WTC11 (cell line): ENCODE measurements around the gene GPR15LG. TPM values are rescaled to one million over a fixed set of nuclear protein-coding genes. Genes with fewer than 3 reads are reported as not detected.

ENCODE experiments used
- ATAC-seq: fragments of 200-7000 bp; cut with Tn5 transposase; 2 replicates; pipeline ENCODE4 v1.10.0; 2021; ENCODE audit warnings: mild to moderate bottlenecking, moderate library complexity
- CTCF ChIA-PET: fragments of 300-600 bp; sonication (Branson Sonifier 250); formaldehyde crosslinking; loops from one replicate; lab custom pipeline; 2021; ENCODE audit warnings: antibody characterized with exemption; lab: Charles Lee
- POLR2A ChIA-PET: fragments of 350-600 bp; sonication (Branson Sonifier 250); formaldehyde crosslinking; loops from one replicate; lab custom pipeline; 2021; ENCODE audit warnings: antibody characterized with exemption; lab: Charles Lee
- DNase-seq: peaks from one replicate; pipeline ENCODE4 v3.0.0; 2021; ENCODE audit warnings: low spot score
- H3K27ac Mint-ChIP-seq: 2 replicates; pipeline ENCODE4 v1.8.0; 2021; ENCODE audit warnings: mixed read lengths
- H3K27me3 Mint-ChIP-seq: 2 replicates; pipeline ENCODE4 v1.8.0; 2021; ENCODE audit warnings: low read depth, mild to moderate bottlenecking, moderate library complexity, mixed read lengths
- H3K36me3 Mint-ChIP-seq: 2 replicates; pipeline ENCODE4 v1.8.0; 2021; ENCODE audit warnings: mixed read lengths
- H3K4me1 Mint-ChIP-seq: 2 replicates; pipeline ENCODE4 v1.8.0; 2022; ENCODE audit warnings: mixed read lengths
- H3K4me3 Mint-ChIP-seq: 2 replicates; pipeline ENCODE4 v1.8.0; 2021; ENCODE audit warnings: mild to moderate bottlenecking, moderate library complexity, mixed read lengths
- H3K9me3 Mint-ChIP-seq: 2 replicates; pipeline ENCODE4 v1.8.0; 2021; ENCODE audit warnings: mixed read lengths
- AFF4 ChIP-seq: sonication (generic); formaldehyde crosslinking; IDR thresholded peaks from 2 replicates; pipeline ENCODE4 v1.8.1; 2023; ENCODE audit warnings: mild to moderate bottlenecking, missing genetic modification reagents, borderline replicate concordance
- CTCF ChIP-seq: fragments of 200-600 bp; IDR thresholded peaks from 2 replicates; pipeline ENCODE4 v1.8.0; 2022; ENCODE audit warnings: antibody characterized with exemption
- ETV6 ChIP-seq: sonication (generic); formaldehyde crosslinking; IDR thresholded peaks from 2 replicates; pipeline ENCODE4 v1.8.1; 2022; ENCODE audit warnings: mild to moderate bottlenecking, missing genetic modification reagents
- GABPB1 ChIP-seq: sonication (generic); formaldehyde crosslinking; IDR thresholded peaks from 2 replicates; pipeline ENCODE4 v1.8.1; 2023; ENCODE audit warnings: mild to moderate bottlenecking, missing genetic modification reagents
- GRHL2 ChIP-seq: fragments of 250-450 bp; sonication (Bioruptor Pico); IDR thresholded peaks from 2 replicates; pipeline ENCODE4 v1.8.0; 2022; ENCODE audit warnings: mild to moderate bottlenecking, moderate library complexity; ENCODE audit not compliant: insufficient replicate concordance, severe bottlenecking
- MYBL2 ChIP-seq: sonication (generic); formaldehyde crosslinking; IDR thresholded peaks from 2 replicates; pipeline ENCODE4 v1.8.1; 2023; ENCODE audit warnings: mild to moderate bottlenecking, moderate library complexity, missing genetic modification reagents
- RELA ChIP-seq: sonication (generic); formaldehyde crosslinking; IDR thresholded peaks from 2 replicates; pipeline ENCODE4 v1.8.1; 2022; ENCODE audit warnings: missing genetic modification reagents, mild to moderate bottlenecking, borderline replicate concordance
- SMAD4 ChIP-seq: sonication (generic); formaldehyde crosslinking; IDR thresholded peaks from 2 replicates; pipeline ENCODE4 v1.8.0; 2022; ENCODE audit warnings: mild to moderate bottlenecking, missing genetic modification reagents
- ZBTB43 ChIP-seq: sonication (generic); formaldehyde crosslinking; IDR thresholded peaks from 2 replicates; pipeline ENCODE4 v1.8.1; 2023; ENCODE audit warnings: mild to moderate bottlenecking, missing genetic modification reagents
- ZNF232 ChIP-seq: sonication (generic); formaldehyde crosslinking; IDR thresholded peaks from 2 replicates; pipeline ENCODE4 v1.8.0; 2022; ENCODE audit warnings: mild to moderate bottlenecking, missing genetic modification reagents
- ZNF263 ChIP-seq: sonication (generic); formaldehyde crosslinking; IDR thresholded peaks from 2 replicates; pipeline ENCODE4 v1.8.1; 2022; ENCODE audit warnings: low read depth, mild to moderate bottlenecking, moderate library complexity, missing genetic modification reagents
- ZNF416 ChIP-seq: fragments of 250-450 bp; sonication (Bioruptor Pico); IDR thresholded peaks from 2 replicates; pipeline ENCODE4 v1.9.0; 2021; ENCODE audit warnings: mild to moderate bottlenecking, inconsistent platforms
- ZNF425 ChIP-seq: fragments of 250-450 bp; sonication (Bioruptor Pico); conservative IDR thresholded peaks from 2 replicates; pipeline ENCODE4 v1.9.0; 2021; ENCODE audit warnings: mild to moderate bottlenecking
- total RNA-seq: library from RNA; stranded (reverse); gene quantifications from 3 replicates; pipeline ENCODE4 v1.2.3, GENCODE V29; 2021
- TF ChIP-seq, protein P1 (sequence below): sonication (generic); formaldehyde crosslinking; IDR thresholded peaks from 2 replicates; pipeline ENCODE4 v1.8.0; 2023; ENCODE audit warnings: missing genetic modification reagents, mild to moderate bottlenecking, borderline replicate concordance

Gene GPR15LG
- total RNA-seq, 1 experiment from 2014 or later = not detected

GRCh38 chr10:84163996-84164395 is 9.6 kb upstream of the GPR15LG start:
- CTCF ChIA-PET = interaction anchor here (1.1 to 3.3 kb wide), 5 partner anchors 13 to 88 kb away, joined by 3 to 21 read pairs (median 6); no protein-coding TSS in a partner anchor
- ATAC-seq (no peak), DNase-seq (no peak)
- H3K27ac Mint-ChIP-seq = 0 out of 2 replicates have a peak overlapping the region, but pooled peaks have one; percentile 85
- peaks cover 8% of the 10 kb centered on the region; the same call in 1 of the 2 replicates for H3K9me3 Mint-ChIP-seq
- peak overlapping the region; percentile 47 for H3K4me3 Mint-ChIP-seq
- H3K27me3 Mint-ChIP-seq = peaks cover 5% of the 10 kb centered on the region; the same call in 1 of the 2 replicates
- H3K4me1 Mint-ChIP-seq = peaks cover 74% of the 10 kb centered on the region
- TF ChIP-seq ZNF232 (CRISPR knock-in tag) = no peak
- no peak for TF ChIP-seq ZNF263 (CRISPR knock-in tag)
- TF ChIP-seq GABPB1 (CRISPR knock-in tag) = no peak
- TF ChIP-seq GRHL2 (CRISPR knock-in tag) = no peak
- no peak for TF ChIP-seq CTCF
- TF ChIP-seq, protein P1, sequence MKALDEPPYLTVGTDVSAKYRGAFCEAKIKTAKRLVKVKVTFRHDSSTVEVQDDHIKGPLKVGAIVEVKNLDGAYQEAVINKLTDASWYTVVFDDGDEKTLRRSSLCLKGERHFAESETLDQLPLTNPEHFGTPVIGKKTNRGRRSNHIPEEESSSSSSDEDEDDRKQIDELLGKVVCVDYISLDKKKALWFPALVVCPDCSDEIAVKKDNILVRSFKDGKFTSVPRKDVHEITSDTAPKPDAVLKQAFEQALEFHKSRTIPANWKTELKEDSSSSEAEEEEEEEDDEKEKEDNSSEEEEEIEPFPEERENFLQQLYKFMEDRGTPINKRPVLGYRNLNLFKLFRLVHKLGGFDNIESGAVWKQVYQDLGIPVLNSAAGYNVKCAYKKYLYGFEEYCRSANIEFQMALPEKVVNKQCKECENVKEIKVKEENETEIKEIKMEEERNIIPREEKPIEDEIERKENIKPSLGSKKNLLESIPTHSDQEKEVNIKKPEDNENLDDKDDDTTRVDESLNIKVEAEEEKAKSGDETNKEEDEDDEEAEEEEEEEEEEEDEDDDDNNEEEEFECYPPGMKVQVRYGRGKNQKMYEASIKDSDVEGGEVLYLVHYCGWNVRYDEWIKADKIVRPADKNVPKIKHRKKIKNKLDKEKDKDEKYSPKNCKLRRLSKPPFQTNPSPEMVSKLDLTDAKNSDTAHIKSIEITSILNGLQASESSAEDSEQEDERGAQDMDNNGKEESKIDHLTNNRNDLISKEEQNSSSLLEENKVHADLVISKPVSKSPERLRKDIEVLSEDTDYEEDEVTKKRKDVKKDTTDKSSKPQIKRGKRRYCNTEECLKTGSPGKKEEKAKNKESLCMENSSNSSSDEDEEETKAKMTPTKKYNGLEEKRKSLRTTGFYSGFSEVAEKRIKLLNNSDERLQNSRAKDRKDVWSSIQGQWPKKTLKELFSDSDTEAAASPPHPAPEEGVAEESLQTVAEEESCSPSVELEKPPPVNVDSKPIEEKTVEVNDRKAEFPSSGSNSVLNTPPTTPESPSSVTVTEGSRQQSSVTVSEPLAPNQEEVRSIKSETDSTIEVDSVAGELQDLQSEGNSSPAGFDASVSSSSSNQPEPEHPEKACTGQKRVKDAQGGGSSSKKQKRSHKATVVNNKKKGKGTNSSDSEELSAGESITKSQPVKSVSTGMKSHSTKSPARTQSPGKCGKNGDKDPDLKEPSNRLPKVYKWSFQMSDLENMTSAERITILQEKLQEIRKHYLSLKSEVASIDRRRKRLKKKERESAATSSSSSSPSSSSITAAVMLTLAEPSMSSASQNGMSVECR (CRISPR knock-in tag) = no peak
- no peak for TF ChIP-seq RELA (CRISPR knock-in tag)
- no peak for TF ChIP-seq SMAD4 (CRISPR knock-in tag)
- TF ChIP-seq ZBTB43 = no peak
- no peak for TF ChIP-seq AFF4 (CRISPR knock-in tag)
- TF ChIP-seq ZNF425 (CRISPR knock-in tag) = no peak
- no peak for TF ChIP-seq MYBL2 (CRISPR knock-in tag)
- no peak for TF ChIP-seq ZNF416 (CRISPR knock-in tag)
- no peak for TF ChIP-seq ETV6 (CRISPR knock-in tag)
- no peaks in the 10 kb centered on the region for H3K36me3 Mint-ChIP-seq
- POLR2A ChIA-PET = no interaction called here
